HCT116 (cell line): ENCODE data around the gene TSPEAR. TPM values are rescaled to one million over a fixed set of nuclear protein-coding genes. Genes with fewer than 3 reads are reported as not detected.

Experiments used
- ATAC-seq: fragments of 200-7000 bp; cut with Tn5 transposase; 2 replicates; pipeline ENCODE4 v1.9.1; 2020; ENCODE audit warnings: mild to moderate bottlenecking, moderate library complexity
- BruUV-seq: library from RNA; stranded (reverse); fragments of 400-500 nt; replicated peaks from 2 replicates; lab custom pipeline; 2021; lab: Mats Ljungman, UMichigan
- CTCF ChIA-PET: fragments of 300-600 bp; sonication (Branson Sonifier 250); formaldehyde crosslinking; loops from one replicate; lab custom pipeline; 2021; ENCODE audit warnings: antibody characterized with exemption; lab: Charles Lee
- POLR2A ChIA-PET: fragments of 300-600, 350-600 bp; sonication (Branson Sonifier 250); formaldehyde crosslinking; loops from one replicate; lab custom pipeline; 2021; ENCODE audit warnings: antibody characterized with exemption; lab: Charles Lee
- RAD21 ChIA-PET, 2 experiments: fragments of 300-600 bp; sonication (Branson Sonifier 250); formaldehyde crosslinking; loops; one replicate each; lab custom pipeline; 2023; ENCODE audit warnings: low total read pairs in 2 of 2; ENCODE audit not compliant: uncharacterized antibody in 2 of 2, unreplicated experiment in 2 of 2, low non-redundant PET in 1 of 2; lab: Charles Lee
- DNase-seq: peaks from one replicate; pipeline ENCODE4 v3.0.0-alpha.2; 2010; ENCODE audit warnings: low read depth, low spot score
- H2AFZ ChIP-seq: fragments of 200-600 bp; shearing (Covaris generic), sonication (generic); 2 replicates; pipeline ENCODE4 v1.6.1; 2017; ENCODE audit warnings: low read depth, mixed run types, mixed read lengths, antibody characterized with exemption, low read length; ENCODE audit not compliant: poor library complexity, severe bottlenecking
- H3K27ac ChIP-seq: 2 replicates; pipeline ENCODE4 v1.5.1; 2012; ENCODE audit warnings: low read depth, low read length
- H3K27me3 ChIP-seq: fragments of 200-600 bp; sonication (generic); 2 replicates; pipeline ENCODE4 v1.6.1; 2016; ENCODE audit warnings: mixed run types, low read length, mixed read lengths; ENCODE audit not compliant: insufficient read depth
- H3K36me3 ChIP-seq, 2 experiments: fragments of 200-500 bp in 1 of 2; fragments of 200-600 bp in 1 of 2; sonication (Bioruptor generic) in 1 of 2; sonication (generic) in 1 of 2; 2 replicates each; pipeline versions ENCODE4 v1.5.1 to v1.6.1; 2014 to 2016; ENCODE audit warnings: low read length in 2 of 2, inconsistent platforms in 1 of 2, mixed read lengths in 1 of 2, mixed run types in 1 of 2; ENCODE audit not compliant: insufficient read depth in 2 of 2, control insufficient read depth in 1 of 2
- H3K4me1 ChIP-seq, 2 experiments: fragments of 200-600 bp in 1 of 2; sonication (generic) in 1 of 2; 2 replicates each; pipeline versions ENCODE4 v1.5.1 to v1.6.1; 2012 to 2017; ENCODE audit warnings: low read length in 2 of 2, inconsistent platforms in 1 of 2, mild to moderate bottlenecking in 1 of 2, mixed read lengths in 1 of 2, mixed run types in 1 of 2, moderate library complexity in 1 of 2; ENCODE audit not compliant: insufficient read depth in 2 of 2, control insufficient read depth in 1 of 2
- H3K4me2 ChIP-seq: fragments of 200-600 bp; sonication (generic); 2 replicates; pipeline ENCODE4 v1.6.1; 2017; ENCODE audit warnings: mixed run types, low read length, mixed read lengths
- H3K4me3 ChIP-seq, 2 experiments: fragments of 200-600 bp in 1 of 2; sonication (generic) in 1 of 2; replicated peaks in 1 of 2; 2 replicates each; pipeline ENCODE4 v1.5.1; 2011 to 2016; ENCODE audit warnings: low read length in 2 of 2, control low read depth in 1 of 2, low read depth in 1 of 2, mild to moderate bottlenecking in 1 of 2, mixed read lengths in 1 of 2, mixed run types in 1 of 2
- H3K79me2 ChIP-seq: fragments of 200-600 bp; sonication (generic); 2 replicates; pipeline ENCODE4 v1.6.1; 2017; ENCODE audit warnings: mild to moderate bottlenecking, mixed run types, low read length, moderate library complexity, mixed read lengths; ENCODE audit not compliant: insufficient read depth
- H3K9ac ChIP-seq: fragments of 200-600 bp; sonication (generic); 2 replicates; pipeline ENCODE4 v1.6.1; 2016; ENCODE audit warnings: low read length, mixed read lengths
- H3K9me2 ChIP-seq: fragments of 200-600 bp; sonication (generic), shearing (Covaris generic); 2 replicates; pipeline ENCODE4 v1.6.1; 2017; ENCODE audit warnings: mixed run types, mild to moderate bottlenecking, moderate library complexity; ENCODE audit not compliant: insufficient read depth
- H3K9me3 ChIP-seq, 2 experiments: fragments of 200-500 bp in 1 of 2; fragments of 200-600 bp in 1 of 2; sonication (Bioruptor generic) in 1 of 2; sonication (generic) in 1 of 2; 2 replicates each; pipeline ENCODE4 v1.6.1; 2014 to 2017; ENCODE audit warnings: low read length in 2 of 2, mixed read lengths in 2 of 2, inconsistent platforms in 1 of 2, low read depth in 1 of 2, mild to moderate bottlenecking in 1 of 2, mixed run types in 1 of 2, moderate library complexity in 1 of 2; ENCODE audit not compliant: control insufficient read depth in 1 of 2, insufficient read depth in 1 of 2
- H4K20me1 ChIP-seq: fragments of 200-600 bp; sonication (generic), shearing (Covaris generic); 2 replicates; pipeline ENCODE4 v1.6.1; 2017; ENCODE audit warnings: mixed run types, mild to moderate bottlenecking, moderate library complexity; ENCODE audit not compliant: insufficient read depth
- CBX3 ChIP-seq: IDR thresholded peaks from 2 replicates; pipeline ENCODE4 v1.6.1; 2012; ENCODE audit warnings: low read depth
- CTCF ChIP-seq, 3 experiments: fragments of 200-600 bp in 1 of 3; sonication (generic) in 1 of 3; IDR thresholded peaks in 2 of 3; conservative IDR thresholded peaks in 1 of 3; 2 replicates each; pipeline ENCODE4 v1.5.1; 2012 to 2017; ENCODE audit warnings: low read depth in 2 of 3, low read length in 2 of 3, antibody characterized with exemption in 1 of 3, borderline replicate concordance in 1 of 3, control low read depth in 1 of 3, mild to moderate bottlenecking in 1 of 3, mixed read lengths in 1 of 3, mixed run types in 1 of 3, moderate library complexity in 1 of 3; ENCODE audit not compliant: insufficient read depth in 1 of 3
- EGR1 ChIP-seq: IDR thresholded peaks from 2 replicates; pipeline ENCODE4 v1.6.1; 2012; ENCODE audit warnings: low read depth
- ELF1 ChIP-seq: IDR thresholded peaks from 2 replicates; pipeline ENCODE4 v1.6.1; 2012; ENCODE audit warnings: low read depth, borderline replicate concordance
- EZH2 ChIP-seq: fragments of 200-600 bp; sonication (generic); IDR thresholded peaks from 2 replicates; pipeline ENCODE4 v1.6.1; 2017; ENCODE audit warnings: antibody characterized with exemption, mixed run types
- EZH2phosphoT487 ChIP-seq: fragments of 200-600 bp; IDR thresholded peaks from 2 replicates; pipeline ENCODE4 v1.6.1; 2018; ENCODE audit warnings: antibody characterized with exemption, borderline replicate concordance
- MAX ChIP-seq: IDR thresholded peaks from 2 replicates; pipeline ENCODE4 v1.6.1; 2012
- POLR2A ChIP-seq: IDR thresholded peaks from 2 replicates; pipeline ENCODE4 v1.7.0; 2011; ENCODE audit warnings: borderline replicate concordance; ENCODE audit not compliant: insufficient read depth, insufficient read length; ENCODE audit errors: extremely low read depth
- POLR2AphosphoS5 ChIP-seq: IDR thresholded peaks from 2 replicates; pipeline ENCODE4 v1.6.1; 2011; ENCODE audit warnings: mild to moderate bottlenecking, low read depth, low read length, moderate library complexity
- RAD21 ChIP-seq: IDR thresholded peaks from 2 replicates; pipeline ENCODE4 v1.6.1; 2012; ENCODE audit warnings: low read depth, mild to moderate bottlenecking
- SIN3A ChIP-seq: IDR thresholded peaks from 2 replicates; pipeline ENCODE4 v1.6.1; 2012; ENCODE audit warnings: low read depth
- TCF7L2 ChIP-seq: IDR thresholded peaks from 2 replicates; pipeline ENCODE4 v1.7.0; 2011; ENCODE audit warnings: borderline replicate concordance, inconsistent platforms; ENCODE audit not compliant: insufficient read depth, insufficient read length; ENCODE audit errors: extremely low read depth
- YY1 ChIP-seq: IDR thresholded peaks from 2 replicates; pipeline ENCODE4 v1.6.1; 2011; ENCODE audit warnings: low read length, low read depth, moderate library complexity, mild to moderate bottlenecking; ENCODE audit not compliant: insufficient replicate concordance; ENCODE audit errors: extremely low read depth
- ZFX ChIP-seq: fragments of 450-650 bp; IDR thresholded peaks from 2 replicates; pipeline ENCODE4 v1.6.1; 2017
- intact Hi-C: fragments of 100-400 bp; cut with micrococcal nuclease; formaldehyde crosslinking; loops from 2 replicates; pipeline ENCODE4 v1.10.0; 2022
- total RNA-seq: library from RNA; stranded (reverse); gene quantifications from one replicate; pipeline ENCODE4 v1.2.1, GENCODE V29; 2021; ENCODE audit not compliant: unreplicated experiment
- TF ChIP-seq, protein P1 (sequence below): IDR thresholded peaks from 2 replicates; pipeline ENCODE4 v1.6.1; 2012; ENCODE audit warnings: low read depth

Gene TSPEAR
- total RNA-seq, 1 experiment from 2014 or later = not detected

- TF ChIP-seq, protein P1, sequence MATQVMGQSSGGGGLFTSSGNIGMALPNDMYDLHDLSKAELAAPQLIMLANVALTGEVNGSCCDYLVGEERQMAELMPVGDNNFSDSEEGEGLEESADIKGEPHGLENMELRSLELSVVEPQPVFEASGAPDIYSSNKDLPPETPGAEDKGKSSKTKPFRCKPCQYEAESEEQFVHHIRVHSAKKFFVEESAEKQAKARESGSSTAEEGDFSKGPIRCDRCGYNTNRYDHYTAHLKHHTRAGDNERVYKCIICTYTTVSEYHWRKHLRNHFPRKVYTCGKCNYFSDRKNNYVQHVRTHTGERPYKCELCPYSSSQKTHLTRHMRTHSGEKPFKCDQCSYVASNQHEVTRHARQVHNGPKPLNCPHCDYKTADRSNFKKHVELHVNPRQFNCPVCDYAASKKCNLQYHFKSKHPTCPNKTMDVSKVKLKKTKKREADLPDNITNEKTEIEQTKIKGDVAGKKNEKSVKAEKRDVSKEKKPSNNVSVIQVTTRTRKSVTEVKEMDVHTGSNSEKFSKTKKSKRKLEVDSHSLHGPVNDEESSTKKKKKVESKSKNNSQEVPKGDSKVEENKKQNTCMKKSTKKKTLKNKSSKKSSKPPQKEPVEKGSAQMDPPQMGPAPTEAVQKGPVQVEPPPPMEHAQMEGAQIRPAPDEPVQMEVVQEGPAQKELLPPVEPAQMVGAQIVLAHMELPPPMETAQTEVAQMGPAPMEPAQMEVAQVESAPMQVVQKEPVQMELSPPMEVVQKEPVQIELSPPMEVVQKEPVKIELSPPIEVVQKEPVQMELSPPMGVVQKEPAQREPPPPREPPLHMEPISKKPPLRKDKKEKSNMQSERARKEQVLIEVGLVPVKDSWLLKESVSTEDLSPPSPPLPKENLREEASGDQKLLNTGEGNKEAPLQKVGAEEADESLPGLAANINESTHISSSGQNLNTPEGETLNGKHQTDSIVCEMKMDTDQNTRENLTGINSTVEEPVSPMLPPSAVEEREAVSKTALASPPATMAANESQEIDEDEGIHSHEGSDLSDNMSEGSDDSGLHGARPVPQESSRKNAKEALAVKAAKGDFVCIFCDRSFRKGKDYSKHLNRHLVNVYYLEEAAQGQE = no peak
- TF ChIP-seq YY1 (no peak), ZFX (no peak), CBX3 (no peak), EZH2phosphoT487 (no peak), POLR2A (no peak), POLR2AphosphoS5 (no peak), EZH2 (no peak)
- TF ChIP-seq, all 23 proteins: peak for 0
Observed at GRCh38 chr21:44449473-44450363, 261.7 kb downstream of the TSPEAR start (continued).

DNA sequence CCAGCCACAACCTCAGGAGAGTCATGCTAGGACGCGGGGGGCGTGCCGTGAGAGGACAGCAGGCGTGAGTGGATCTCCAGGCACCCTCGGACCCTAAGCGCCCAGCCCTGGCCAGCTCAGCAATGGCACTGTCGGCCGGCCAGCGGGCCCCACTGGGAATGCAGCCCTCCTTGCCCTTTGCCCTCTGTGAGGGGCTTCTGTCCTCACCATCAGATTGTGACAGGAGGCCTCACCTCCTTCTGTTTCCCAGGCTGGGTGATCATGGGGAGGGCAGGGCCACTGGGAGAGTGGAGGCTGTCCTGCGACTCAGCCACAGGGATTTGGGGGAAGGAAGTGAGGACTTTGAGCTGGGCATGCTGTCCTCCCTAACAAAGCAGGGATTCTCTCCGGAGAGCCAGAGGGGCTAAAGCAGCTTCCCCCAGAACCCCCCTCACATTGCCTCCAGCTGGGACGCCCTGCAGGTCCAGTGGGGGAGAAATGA is 262.7 kb downstream of the TSPEAR start:
- no peak overlapping the region for H3K9ac ChIP-seq
- peaks cover 26% of the 10 kb centered on the region for H3K27me3 ChIP-seq
- no peaks in the 10 kb centered on the region for H3K9me3 ChIP-seq
- CTCF ChIA-PET = no interaction called here
- H3K9me2 ChIP-seq = no peaks in the 10 kb centered on the region
- no peak overlapping the region for H3K4me3 ChIP-seq
- no peak overlapping the region for H3K4me2 ChIP-seq
- BruUV-seq = no TSS peak
- no peaks in the 10 kb centered on the region for H3K36me3 ChIP-seq
- no peak for ATAC-seq
- H3K27ac ChIP-seq = no peak overlapping the region
- POLR2A ChIA-PET = no interaction called here
- RAD21 ChIA-PET = no interaction called here
- no peaks in the 10 kb centered on the region for H3K79me2 ChIP-seq
- DNase-seq = no peak
- intact Hi-C loops = no loop called here
- H3K4me1 ChIP-seq = peaks cover 5 to 13% of the 10 kb centered on the region in 2 experiments; a peak in 3 of 4 replicates
- H4K20me1 ChIP-seq = no peaks in the 10 kb centered on the region
- no peak overlapping the region for H2AFZ ChIP-seq
- TF ChIP-seq EGR1 (no peak), POLR2A (no peak), ZFX (no peak), ELF1 (no peak), SIN3A (no peak), EZH2phosphoT487 (no peak), POLR2AphosphoS5 (no peak), CBX3 (no peak), RAD21 (no peak), CTCF (IDR thresholded peaks at IDR 0.05 in 2 of 3, conservative IDR thresholded peaks at IDR 0.05 in 1 of 3; ENCODE audit: borderline replicate concordance in 1 of 3, insufficient read depth in 1 of 3, low read depth in 2 of 3, low read length in 2 of 3) (no peak), TCF7L2 (no peak), MAX (no peak)
